SU-DHL-6 (cell line): ENCODE measurements around the gene SKIL.

Experiments
- CTCF ChIP-seq: fragments of 200-600 bp; sonication (generic); IDR thresholded peaks from one replicate; pipeline ENCODE4 v1.5.1; 2017; ENCODE audit warnings: antibody characterized with exemption, mild to moderate bottlenecking, low read length, moderate library complexity; ENCODE audit not compliant: insufficient read depth, poor library complexity, severe bottlenecking
- EZH2phosphoT487 ChIP-seq: fragments of 200-600 bp; sonication (generic), shearing (Covaris generic); conservative IDR thresholded peaks from 2 replicates; pipeline ENCODE4 v1.6.1; 2018; ENCODE audit warnings: mild to moderate bottlenecking, antibody characterized with exemption, low read length, moderate library complexity, mixed read lengths

- TF ChIP-seq CTCF = no peak
- no peak for TF ChIP-seq EZH2phosphoT487
Observed at GRCh38 chr3:170330366-170330765, 27.1 kb upstream of the SKIL start.
